Effector CD4-positive, alpha-beta T cell (primary cell): ENCODE data around the gene ATF2.

ENCODE experiments used
- DNase-seq: peaks from one replicate; pipeline ENCODE4 v3.0.0-alpha.2; 2020
- total RNA-seq: gene quantifications from one replicate; lab custom pipeline; 2026; lab: John Stamatoyannopoulos, UW

Gene ATF2, protein sequence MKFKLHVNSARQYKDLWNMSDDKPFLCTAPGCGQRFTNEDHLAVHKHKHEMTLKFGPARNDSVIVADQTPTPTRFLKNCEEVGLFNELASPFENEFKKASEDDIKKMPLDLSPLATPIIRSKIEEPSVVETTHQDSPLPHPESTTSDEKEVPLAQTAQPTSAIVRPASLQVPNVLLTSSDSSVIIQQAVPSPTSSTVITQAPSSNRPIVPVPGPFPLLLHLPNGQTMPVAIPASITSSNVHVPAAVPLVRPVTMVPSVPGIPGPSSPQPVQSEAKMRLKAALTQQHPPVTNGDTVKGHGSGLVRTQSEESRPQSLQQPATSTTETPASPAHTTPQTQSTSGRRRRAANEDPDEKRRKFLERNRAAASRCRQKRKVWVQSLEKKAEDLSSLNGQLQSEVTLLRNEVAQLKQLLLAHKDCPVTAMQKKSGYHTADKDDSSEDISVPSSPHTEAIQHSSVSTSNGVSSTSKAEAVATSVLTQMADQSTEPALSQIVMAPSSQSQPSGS
- 73.9 reads per million, percentile 76 among the genes with 10 or more reads in this experiment for total RNA-seq

DNA sequence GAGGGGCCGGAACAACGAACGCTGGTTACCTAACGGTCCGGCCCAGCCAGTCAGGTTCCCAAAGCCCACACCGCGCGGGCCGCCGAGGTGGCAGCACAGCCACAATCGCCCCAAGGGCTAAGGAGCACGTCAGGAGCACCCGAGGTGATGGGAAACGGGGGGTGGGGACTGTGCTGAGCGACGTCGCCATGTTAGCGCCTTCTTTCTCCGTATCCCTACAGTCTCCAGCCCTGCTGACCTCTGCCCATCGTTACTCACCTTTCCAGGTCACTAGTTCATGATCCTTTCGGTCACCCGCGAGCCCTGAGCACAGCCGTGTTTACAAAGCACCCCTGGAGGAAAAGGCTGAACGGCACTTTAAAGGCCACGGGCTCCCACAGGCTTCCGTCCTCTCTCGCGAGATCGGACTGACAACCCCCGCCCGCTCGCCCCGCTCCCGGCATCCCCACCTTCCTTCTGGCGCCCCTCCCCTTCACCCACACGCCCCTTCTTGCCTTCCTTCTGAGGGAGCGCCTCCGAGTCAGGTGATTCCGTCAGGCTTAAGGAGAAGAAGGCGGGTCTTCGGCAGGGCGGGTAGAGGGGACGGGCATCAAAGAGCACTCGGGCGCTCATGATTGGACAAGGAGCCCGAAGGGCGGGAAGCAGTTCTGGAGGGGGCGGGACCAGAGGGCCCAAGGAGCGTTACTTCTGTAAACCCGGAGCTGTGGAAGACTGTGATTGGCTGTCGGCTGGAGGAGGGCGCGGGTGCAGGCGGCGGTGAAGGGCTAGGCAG, at the start of gene ATF2:
Gene ATF2 (minus strand): TSS at position 412 of the 772 bp plus-strand sequence. CDS start 31,760 bp downstream, outside the sequence.
- peak; percentile 96 for DNase-seq

DNA sequence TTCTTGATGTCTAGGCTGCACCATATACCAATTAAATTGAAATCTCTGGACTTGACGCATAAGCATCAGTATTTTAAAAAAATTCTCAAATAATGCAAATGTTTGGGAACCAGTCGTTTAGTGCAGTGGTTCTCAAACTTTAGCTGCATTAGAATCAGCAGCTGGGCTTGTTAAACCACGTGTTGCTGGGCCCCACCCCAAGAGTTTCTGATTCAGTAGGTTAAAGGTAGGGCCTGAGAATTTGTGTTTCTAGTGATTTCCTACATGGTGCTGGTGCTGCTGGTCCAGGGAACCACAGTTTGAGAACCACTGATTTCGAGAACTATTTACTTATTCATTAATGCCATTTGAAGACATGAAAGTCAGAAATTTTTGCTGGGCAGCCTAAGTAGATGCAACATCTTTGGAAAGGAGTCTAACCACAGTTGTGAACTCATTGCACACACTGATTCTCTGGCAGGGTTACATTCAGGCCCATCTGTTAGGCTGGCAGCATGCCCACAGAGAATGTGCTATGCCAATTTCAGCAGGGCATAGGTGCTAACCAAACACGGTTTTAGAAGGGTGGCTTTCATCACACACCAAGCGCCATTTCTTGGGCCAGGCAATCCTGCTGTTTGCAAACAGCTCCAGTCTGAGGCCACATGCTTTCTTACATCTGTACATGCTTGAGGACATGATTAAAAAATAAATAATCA, 39.9 kb upstream of the ATF2 start:
- DNase-seq: no peak

DNA sequence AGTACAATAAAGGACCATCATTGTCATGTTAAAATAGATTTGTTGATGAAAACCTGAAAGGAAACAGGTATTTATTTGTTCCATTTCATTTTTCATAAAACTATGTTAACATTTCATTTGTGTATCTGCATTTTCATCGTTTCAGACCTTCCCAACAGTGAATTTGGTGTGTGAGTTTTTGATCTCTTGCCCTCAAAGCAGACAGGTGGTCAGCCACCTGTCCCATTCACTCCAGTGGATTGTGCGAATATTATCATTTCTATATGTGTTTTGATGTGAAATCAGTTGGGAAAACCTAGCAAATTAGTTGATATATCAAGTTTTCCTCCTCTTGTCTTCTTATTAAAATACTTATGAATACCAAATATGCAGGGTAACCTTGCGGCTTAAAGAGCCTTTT, 38.9 kb upstream of the ATF2 start:
- DNase-seq: no peak

DNA sequence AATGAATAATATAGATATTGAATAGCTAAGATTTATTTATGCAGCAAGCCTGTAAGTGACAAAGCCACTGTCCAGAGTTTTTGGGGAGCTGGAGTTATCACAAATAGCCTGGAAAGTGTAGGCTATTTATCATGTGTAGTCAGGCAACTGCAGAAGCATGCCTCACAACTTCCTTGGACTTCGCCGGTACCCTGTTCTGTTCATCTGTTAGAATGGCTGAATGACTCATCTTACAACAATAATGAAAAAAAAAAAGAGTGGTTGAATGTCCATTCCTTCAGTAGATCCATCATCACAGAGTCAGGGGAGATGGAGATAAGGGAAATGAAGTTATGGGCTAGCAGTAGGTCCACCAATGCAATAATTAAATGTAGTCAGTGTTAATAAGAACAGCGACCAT, 37.5 kb upstream of the ATF2 start:
- no peak for DNase-seq

DNA sequence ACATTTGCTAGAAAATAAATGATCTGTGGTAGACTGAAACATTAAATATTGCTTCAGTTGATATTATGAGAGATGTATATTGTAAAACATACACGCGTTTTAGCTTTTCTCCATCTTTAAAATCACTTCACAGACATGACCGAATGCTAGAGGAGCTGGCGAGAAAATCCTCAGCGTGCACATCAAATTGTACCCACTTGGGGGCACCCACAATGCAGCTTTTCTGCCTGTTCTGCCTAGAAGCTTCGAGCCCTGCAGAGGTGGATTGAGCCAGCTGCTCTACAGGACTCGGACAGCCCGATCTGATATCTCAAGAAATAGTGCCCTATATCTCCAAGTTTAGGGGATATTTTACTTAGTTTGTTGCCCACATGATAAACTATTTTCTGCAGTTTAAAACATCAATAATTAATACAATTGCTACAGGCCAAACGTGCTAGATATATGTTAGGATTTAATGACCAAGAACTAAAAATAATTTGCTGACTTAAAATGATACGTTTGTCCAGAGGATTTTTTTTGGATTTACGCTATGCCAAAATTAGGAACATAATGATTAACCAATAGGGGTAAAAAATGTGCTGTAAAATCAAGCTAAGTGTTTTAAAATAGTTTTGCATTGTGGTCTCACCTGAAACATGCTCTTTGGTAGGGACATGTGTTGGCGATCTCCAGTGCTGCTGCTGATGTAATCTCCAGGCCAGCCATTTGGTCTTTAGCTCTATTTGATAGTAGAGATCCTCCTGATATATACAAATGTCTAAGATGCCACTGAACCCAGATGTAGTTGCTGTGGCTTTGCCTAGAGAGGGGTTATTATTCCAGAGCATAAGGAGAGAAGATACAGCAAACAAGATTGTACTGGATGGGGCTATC, 35.9 kb upstream of the ATF2 start:
- DNase-seq: peak; percentile 22

DNA sequence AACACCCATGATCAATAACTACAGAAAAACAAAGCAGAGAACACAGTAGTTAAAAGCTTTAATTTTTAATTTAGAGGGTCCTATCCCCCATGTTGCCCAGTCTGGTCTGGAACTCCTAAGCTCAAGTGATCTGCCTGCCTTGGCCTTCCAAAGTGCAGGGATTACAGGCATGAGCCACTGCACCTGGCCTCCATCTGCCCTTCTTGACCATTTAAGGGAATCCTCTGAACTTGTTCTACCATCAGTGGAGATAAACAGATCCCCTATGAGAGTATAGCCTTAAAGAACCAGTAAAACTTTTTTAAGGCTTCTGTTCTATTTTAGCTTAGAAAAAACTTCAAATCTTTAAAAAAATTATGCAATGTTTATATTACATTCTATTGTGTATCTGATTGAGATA, 27.0 kb upstream of the ATF2 start:
- no peak for DNase-seq

DNA sequence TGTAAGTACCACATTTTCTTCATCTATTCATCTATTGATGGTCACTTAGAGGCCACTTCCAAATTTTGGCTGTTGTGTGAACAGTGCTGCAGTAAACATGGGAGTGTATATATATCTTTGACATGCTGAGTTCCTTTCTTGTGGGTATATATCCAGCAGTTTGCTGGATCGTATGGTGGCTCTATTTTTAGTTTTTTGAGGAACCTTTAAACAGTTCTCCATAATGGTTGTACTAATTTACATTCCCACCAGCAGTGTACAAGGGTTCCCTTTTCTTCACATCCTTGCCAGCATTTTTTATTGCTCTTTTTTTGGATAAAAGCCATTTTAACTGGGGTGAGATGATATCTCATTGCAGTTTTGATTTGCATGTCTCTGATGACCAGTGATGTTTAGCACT, 20.8 kb upstream of the ATF2 start:
- DNase-seq: no peak

DNA sequence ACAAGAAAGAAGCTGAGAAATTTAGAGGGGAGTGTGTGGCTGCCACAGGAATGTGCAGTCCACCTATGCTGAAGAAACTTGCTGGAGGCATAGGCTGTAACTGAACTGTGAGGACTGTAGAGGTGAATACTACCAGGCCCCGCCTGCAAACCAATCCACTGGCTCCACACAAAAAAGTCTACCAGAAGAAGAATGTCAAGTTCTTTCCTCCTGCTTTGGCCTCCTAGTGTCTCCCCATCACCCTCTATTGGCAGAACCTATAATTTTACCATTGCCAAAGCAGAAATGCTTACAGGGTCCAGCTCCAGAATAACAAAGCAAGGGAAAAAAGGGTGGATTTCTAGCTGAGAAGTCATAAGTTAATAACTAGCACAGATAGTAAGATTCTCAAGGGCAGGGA, 19.4 kb upstream of the ATF2 start:
- no peak for DNase-seq

DNA sequence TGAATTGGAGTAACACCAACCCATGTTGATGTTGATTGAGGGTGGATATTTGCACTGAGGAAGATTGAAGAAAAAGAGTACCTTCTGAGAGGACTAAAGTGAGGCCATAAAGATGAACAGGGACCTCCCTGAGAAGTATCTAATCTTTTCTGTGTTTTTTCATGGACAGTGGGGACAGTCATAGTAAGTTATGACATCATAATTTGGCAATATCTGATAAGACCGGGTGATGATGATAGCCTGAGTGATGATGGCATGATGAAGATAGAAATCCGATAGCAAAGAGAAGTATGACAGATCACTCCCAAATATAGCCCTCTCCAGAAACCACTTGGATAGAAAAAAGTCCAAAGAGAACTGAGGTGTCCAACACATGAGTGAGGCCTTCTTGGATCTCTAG, 15.7 kb upstream of the ATF2 start:
- no peak for DNase-seq

DNA sequence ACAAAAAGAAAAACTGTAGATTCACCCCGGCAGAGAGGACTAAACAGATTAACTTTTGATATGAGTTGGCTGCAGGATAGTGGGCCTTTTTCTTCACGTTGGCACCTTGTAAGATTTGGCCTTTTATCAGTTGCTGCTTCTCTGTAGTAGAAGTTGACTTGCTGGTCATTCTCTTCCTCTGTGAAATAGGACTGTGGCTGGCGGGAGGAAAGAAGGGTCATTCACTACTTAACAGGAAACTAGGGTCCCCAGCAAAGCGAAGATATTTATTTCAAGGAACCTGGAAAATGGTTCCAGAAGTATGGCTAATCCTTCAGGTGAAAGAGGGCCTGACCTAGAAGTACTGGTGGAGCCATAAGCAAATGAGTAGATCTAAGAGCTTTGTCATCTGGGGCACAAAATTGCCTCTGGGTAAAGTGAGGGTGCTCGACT, 13.9 kb upstream of the ATF2 start:
- DNase-seq: no peak

DNA sequence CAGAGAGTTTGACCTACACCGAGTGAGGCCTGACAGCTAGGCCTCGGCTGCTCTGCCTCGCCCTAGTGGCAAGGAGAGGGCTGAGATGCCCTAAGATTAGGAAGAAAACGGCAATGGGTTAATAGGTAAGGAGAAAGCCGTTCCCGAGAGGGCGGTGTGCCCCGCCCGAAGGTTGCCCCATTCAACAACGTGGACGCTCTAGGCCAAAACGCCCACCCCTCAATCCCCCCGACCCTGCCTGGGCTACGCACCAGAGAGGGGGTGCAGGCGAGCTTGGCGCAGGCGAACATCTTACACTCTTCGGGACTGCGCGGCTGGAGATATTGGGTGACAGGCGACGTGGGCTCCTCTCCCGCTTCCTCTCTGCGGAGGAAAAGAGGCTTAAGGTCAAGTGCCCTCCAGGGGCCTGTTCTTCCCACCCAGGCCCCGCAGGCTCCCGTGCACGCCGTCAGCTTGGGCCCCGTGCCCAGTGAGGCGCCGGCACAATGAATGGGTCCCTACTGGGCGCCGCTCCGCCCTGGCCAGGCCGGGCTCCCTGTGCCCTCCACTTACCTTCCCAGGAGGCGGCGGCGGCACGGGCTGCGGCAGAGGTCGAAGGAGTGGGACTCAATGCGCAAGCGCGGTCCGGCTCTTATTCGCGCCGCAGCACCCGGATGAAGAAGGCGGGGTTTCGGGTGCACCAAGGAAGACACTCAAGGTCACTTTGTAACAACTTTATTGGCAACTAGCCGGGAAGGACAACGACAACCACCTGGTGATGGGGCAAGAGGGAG, 13.3 kb upstream of the ATF2 start, which contains the start of gene ATP5MC3:
Gene ATP5MC3 (minus strand): TSS at position 607 of the 773 bp plus-strand sequence. CDS start 317 bp downstream, at position 290.
- peak; percentile 81 for DNase-seq

DNA sequence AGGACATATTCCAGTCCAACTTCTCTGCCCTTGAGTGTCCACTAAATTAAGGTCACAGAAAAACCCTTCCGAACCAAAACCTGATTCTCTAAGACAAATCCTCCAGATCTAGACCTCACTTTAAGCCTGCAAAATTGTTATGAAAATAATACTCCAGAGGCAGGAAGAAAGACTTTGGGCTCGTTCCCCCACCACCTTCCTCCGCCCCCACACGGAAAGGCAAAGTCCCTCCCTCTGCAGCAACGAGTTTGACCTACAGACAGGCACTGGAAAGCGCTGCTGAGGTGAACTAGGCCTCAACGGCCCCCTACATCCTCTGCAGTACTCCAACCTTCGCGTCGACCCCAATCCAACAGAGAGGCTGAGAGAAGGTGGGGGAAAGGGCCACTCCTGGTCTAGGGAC, 12.7 kb upstream of the ATF2 start:
- peak; percentile 17 for DNase-seq

DNA sequence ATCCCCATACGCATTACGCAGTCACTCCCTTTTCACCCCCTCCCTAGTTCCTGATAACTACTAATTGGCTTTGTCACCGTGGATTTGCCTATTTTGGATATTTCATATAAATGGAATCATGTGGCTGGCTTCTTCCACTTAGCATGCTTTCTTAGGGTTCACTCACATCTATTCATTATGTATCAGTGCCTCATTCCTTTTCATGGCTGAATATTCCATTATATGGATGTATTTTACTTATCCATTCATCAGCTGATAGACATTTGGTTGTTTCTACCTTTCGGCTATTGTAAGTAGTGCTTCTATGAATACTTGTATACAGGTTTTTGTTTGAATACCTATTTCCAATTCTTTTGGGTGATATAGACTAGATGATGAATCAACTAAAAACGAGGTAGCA, 8.6 kb upstream of the ATF2 start:
- DNase-seq: no peak

DNA sequence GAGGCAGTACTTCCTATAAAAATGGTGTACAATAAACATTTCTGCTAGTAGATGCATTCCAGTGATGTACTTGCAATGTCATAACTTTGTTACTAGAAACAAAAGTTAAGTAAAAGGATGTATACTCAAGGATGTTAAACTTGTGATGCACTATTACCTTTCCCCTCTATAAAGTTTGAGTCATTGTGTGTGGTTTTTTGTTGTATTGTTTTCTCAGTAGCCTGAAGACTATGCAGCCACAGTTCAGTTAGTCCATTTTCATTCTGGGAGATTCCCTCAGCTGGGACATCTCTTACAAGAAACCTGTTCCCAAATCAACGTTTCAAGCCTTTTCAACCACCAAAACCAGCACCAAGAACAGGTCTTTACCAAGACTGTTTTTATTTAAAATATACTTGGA, 7.9 kb upstream of the ATF2 start:
- DNase-seq: no peak

DNA sequence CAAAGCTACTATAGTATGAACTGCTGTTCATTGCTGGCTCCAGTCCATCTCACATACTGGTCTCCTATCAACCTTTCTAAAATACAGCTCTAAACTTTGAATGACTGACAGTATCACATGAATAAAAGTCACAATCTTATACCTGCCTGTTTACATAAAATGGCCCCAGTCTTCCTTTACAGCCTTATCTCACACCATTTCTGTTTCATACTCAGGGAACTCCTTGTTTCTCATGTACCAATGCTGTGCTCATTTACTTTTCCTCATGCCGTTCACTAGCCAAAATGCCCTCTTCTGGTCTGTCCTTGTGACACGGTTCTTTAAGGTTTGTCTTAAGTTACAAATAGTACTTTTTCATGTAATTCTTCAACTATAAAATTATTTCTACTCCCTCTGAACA, 7.3 kb upstream of the ATF2 start:
- no peak for DNase-seq

DNA sequence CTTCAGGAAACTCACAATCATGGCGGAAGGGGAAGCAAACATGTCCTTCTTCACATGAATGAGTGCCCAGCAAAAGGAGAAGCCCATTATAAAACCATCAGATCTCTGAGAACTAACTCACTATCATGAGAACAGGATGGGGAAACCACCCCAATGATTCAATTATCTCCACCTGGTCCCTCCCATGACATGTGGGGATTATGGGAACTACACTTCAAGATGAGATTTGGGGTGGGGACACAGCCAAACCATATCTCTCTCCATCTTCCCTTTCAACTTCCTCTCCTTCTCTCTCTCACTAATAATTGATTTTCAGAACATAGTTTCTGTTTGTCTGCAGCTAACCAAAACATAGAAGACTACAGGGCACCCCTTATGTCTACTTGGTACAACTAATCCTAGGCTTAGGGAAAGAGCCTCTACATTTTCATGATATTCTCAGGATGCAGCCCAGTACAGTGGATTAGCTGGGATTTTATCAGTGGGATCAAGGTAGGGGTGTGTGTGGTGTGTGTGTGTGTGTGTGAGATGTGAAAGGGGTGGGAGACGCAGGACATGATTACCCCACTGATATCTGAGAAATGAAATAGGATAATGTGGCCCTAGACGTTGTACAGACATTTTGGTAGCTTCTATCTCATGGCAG, 2.8 kb upstream of the ATF2 start:
- DNase-seq: no peak

DNA sequence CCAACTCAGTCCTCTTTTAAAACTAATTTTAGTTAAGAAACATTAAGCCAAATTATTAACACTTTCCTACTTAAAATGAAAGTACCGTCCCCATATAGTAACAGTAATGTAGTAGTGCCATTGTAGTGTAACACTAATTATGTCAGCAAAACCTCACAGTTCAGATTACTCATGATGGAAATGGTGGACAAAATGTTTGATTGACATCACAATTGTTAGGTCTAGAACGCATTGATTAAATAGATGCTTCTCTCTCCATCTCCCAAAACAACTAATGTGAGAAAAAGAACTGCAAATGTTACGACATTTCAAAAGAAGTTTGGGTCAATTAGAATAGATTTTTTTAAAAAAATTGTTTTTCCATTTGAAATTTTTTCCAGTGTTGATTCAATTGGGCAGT, 1.2 kb upstream of the ATF2 start:
- no peak for DNase-seq

DNA sequence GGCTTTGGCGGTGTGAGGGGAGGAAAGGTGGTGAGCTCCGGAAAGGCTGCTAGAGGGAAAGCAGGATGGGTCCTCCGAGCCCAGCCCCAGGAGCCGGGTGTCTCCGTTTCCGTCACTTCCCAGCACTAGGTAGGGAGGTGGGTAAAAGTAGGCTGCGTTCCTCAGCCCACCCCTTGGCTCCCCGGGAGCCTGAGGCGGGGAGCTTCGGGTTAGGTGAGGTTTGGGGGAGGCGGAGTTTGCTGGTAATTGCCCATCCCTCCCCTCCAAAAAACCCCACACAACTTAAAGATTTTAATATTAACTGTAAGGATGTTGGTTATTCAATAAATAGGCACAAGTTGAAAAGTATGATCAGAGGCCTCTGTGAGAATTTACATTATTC, 552 bp upstream of the ATF2 start:
- DNase-seq: no peak

DNA sequence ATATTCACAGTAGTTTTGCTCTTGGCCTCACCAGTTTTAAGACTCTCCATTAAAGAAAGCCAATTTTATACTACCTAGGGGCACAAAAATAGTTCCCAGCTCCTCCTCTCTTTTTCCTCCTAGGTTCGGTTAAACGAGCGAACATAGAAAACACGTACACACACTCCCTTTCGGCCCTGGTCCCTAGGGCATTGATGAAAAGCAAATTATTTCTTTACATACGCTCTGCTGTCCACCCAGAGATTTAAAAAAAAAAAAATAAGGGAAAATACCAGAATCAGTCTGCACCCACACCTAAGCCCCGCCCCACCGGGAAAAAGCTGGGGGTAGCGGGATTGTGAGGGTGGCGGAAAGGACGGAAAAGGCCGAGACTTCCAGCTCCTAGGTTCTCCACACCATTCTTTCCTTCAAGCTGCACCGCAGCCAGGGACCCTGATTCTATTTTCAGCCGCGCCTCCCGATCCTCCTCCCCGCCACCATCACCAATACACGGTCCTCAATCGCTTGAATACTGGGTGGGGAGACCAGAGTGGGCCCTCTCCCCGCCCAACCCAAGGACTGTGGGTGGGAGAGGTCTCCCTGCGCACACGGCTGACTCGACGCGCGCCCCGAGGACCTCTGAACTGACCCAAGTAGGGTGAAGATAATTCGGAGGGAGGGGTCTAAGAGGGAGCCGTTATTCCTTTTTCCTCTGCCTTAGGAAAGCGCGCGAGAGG, 769 bp downstream of the ATF2 start:
- no peak for DNase-seq

DNA sequence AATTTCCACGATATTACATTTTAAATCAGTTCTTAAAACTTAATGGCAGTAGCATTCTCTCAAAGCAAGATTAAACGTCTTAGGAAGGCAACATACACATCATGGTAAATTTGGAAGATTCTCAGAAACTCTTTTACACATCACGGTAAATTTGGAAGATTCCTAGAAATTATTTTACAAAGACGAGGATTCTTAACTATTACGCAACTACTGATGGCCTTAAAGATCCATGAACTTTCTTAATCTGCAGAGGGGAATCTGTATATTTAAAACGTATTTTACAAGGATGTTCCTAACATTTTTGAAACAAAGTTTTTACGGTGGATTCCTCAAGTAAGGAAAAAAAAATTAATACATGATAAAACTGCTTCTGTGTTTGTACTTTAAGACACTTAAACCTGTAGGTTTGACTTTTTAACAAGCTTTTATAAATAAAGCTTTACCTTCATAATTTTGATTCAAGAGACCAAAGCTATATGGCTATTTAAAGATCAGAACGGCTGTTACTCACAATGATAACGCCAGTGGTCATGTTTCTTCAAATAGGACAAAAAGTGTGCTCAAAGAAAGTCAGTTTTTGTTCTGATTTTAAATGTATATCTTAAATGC, 1.7 kb downstream of the ATF2 start:
- DNase-seq: no peak
